Adipocyte (in vitro differentiated cells): ENCODE results near the gene ZFP91.

Experiments
- DNase-seq: peaks from one replicate; pipeline ENCODE4 v3.0.0-alpha.2; 2015; ENCODE audit warnings: low read depth
- H3K27me3 ChIP-seq: replicated peaks from 2 replicates; pipeline ENCODE4 v1.7.0; 2013; ENCODE audit warnings: mild to moderate bottlenecking, low read length, moderate library complexity; ENCODE audit not compliant: control insufficient read depth, insufficient read depth
- H3K36me3 ChIP-seq: 2 replicates; pipeline ENCODE4 v1.7.0; 2013; ENCODE audit warnings: low read length, mild to moderate bottlenecking, moderate library complexity; ENCODE audit not compliant: control insufficient read depth, insufficient read depth, severe bottlenecking
- H3K4me1 ChIP-seq: 2 replicates; pipeline ENCODE4 v1.7.0; 2013; ENCODE audit warnings: mild to moderate bottlenecking, low read length, moderate library complexity; ENCODE audit not compliant: control insufficient read depth, insufficient read depth
- H3K4me3 ChIP-seq: 2 replicates; pipeline ENCODE4 v1.7.0; 2013; ENCODE audit warnings: mild to moderate bottlenecking, low read length, moderate library complexity
- H3K9ac ChIP-seq: 2 replicates; pipeline ENCODE4 v1.7.0; 2013; ENCODE audit warnings: mild to moderate bottlenecking, low read length, moderate library complexity
- H3K9me3 ChIP-seq: 2 replicates; pipeline ENCODE4 v1.7.0; 2013; ENCODE audit warnings: mild to moderate bottlenecking, low read length, moderate library complexity; ENCODE audit not compliant: control insufficient read depth

The ZFP91 gene

DNA sequence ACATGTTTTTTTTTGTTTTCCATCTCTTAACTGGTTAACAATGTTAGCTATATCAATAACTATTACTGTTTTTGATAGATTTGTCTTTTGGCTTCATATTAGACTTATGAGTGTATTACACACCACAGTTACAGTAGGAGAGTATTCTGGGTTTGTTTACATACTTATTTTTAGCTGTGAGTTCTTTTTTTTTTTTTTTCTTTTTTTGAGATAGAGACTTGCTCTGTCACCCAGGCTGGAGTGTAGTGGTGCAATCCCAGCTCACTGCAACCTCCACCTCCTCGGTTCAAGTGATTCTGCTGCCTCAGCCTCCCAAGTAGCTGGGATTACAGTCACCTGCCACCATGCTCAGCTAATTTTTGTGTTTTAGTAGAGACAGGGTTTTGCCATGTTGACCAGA, 71.6 kb downstream of the ZFP91 start:
- no peak for DNase-seq
- Histone ChIP-seq H3K27me3 (no peaks in the 10 kb centered on the region), H3K36me3 (no peaks in the 10 kb centered on the region), H3K9ac (no peak overlapping the region), H3K9me3 (peaks cover 4% of the 10 kb centered on the region), H3K4me3 (no peak overlapping the region), H3K4me1 (no peaks in the 10 kb centered on the region)

DNA sequence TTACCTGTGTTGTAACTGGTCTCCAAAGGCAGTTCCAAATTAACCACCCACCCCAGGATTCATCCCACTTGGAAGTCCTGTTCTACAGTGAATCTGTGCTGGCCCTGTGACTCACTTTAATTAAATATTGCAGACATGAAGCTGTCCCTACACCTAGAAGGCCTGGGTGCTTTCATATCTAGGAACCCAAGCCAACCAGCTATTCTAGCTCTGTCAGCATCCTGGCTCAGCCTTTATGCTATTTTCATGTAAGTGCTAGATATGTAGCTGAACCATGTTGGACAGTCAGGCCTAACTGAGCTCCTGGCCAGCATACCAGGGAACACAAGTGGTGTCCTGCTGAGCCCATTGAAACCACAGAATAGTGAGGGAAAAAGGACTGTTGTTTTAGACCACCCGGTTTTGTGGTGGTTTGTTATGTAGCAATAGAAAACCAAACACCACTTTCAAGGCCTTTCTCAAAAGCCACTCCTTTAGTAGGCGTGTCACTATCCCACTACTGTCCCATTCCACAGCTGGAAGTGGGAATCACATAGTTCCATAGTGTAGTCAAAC, 73.9 kb downstream of the ZFP91 start:
- H3K4me1 ChIP-seq: no peaks in the 10 kb centered on the region
- no peak for DNase-seq
- no peak overlapping the region for H3K4me3 ChIP-seq
- no peaks in the 10 kb centered on the region for H3K36me3 ChIP-seq
- H3K9ac ChIP-seq: no peak overlapping the region
- H3K9me3 ChIP-seq: no peaks in the 10 kb centered on the region
- H3K27me3 ChIP-seq: no peaks in the 10 kb centered on the region

DNA sequence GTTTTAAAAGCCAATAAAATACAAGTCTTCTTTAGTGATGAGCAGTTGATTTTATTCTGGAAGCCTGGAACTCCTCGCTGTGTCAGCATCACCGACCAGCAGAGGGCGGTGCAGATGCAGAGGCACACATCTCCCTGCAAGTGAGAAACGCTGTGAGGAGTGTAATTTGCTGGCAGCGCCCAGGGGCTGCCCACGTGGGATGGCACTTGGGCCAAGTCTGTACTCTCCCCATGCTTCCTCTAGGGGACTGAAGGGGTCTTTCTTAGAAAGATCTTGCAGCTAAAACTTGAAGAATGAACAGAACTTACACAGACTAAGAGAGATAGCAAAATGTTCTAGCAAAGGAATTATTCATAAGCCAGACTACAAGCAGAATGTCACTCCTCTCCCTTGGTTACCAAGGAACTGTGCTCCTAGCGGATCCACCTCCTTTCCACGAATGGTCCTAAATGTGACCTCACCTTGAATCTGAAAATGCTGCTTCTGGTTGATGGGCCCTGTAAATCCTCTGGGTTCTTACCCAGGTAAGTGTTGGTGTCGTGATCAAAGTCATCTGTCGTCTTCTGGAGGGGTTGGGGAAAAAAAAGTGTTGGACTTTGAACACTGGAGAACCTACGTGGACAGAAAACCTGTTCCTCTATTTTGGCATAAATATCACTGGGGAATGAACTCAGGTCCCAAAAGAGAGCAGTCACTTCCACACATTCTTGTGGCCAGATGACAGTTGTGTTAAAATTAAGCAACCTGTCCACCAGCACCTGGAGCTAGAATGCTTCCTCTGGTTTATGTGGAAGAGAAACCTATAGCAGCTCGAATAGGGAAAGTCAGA, 75.4 kb downstream of the ZFP91 start:
- Histone ChIP-seq H3K9ac (no peak overlapping the region), H3K9me3 (no peaks in the 10 kb centered on the region), H3K27me3 (no peaks in the 10 kb centered on the region), H3K4me3 (no peak overlapping the region), H3K36me3 (no peaks in the 10 kb centered on the region), H3K4me1 (no peaks in the 10 kb centered on the region)
- DNase-seq: peak; percentile 90

DNA sequence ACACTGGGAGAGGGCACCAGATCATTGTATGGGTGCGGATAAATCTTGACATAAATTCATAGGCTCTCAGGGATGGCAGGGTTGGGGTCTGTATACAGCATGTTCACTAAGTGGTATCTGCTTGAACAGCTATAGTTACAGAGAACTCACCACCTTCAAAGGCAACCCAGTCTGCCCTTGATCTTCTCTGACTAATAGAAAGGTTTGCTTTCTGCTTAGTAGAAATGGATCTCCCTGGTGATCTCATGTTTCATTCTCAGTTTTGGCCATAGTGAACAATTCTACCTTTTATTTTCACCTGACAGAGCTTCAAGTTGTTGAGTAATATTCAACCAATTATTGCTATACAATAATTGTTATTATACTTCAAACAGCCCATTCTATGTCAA, 76.0 kb downstream of the ZFP91 start:
- no peaks in the 10 kb centered on the region for H3K9me3 ChIP-seq
- no peaks in the 10 kb centered on the region for H3K4me1 ChIP-seq
- no peaks in the 10 kb centered on the region for H3K27me3 ChIP-seq
- no peak overlapping the region for H3K4me3 ChIP-seq
- DNase-seq: no peak
- H3K36me3 ChIP-seq: no peaks in the 10 kb centered on the region
- no peak overlapping the region for H3K9ac ChIP-seq

DNA sequence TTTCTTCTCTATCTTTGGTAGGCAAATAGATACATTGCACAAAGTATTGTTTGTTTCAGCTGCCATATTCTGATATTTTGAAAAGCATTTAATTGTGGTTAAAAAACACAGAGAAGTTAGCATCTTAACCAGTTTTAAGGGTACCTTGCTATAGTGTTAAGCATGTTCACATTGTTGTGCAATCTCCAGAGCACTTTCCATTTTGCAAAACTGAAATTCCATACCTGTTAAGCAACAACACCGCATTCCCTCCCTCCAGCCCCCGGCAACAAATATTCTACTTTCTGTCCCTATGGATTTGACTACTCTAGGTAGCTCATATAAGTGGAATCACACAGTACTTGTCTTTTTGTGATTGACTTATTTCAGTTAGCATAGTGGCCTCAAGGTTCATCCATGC, 77.5 kb downstream of the ZFP91 start:
- no peaks in the 10 kb centered on the region for H3K36me3 ChIP-seq
- H3K4me3 ChIP-seq: no peak overlapping the region
- no peaks in the 10 kb centered on the region for H3K27me3 ChIP-seq
- no peaks in the 10 kb centered on the region for H3K9me3 ChIP-seq
- DNase-seq: no peak
- H3K4me1 ChIP-seq: no peaks in the 10 kb centered on the region
- no peak overlapping the region for H3K9ac ChIP-seq

DNA sequence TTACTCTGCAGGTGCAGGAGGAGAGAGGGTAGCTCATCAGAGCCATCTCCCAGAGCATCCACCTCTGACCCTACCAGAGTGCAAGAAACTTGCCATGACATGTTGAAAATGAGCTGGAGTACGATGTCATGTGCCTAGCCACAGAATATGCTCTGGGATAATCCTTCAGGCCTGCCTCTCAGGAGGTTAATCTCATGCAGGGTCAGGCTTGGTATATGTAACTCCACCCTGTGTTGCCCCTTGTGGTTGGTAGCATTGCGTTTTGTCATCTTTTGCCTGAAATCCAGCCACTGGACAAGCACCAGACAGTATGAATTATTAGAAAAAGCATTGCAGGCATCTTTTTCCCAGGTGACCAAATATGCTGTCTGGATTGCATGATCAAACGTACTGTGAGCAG, 79.8 kb downstream of the ZFP91 start:
- no peak for DNase-seq
- no peaks in the 10 kb centered on the region for H3K36me3 ChIP-seq
- H3K4me3 ChIP-seq: no peak overlapping the region
- H3K9ac ChIP-seq: no peak overlapping the region
- no peaks in the 10 kb centered on the region for H3K9me3 ChIP-seq
- H3K27me3 ChIP-seq: peaks cover 3% of the 10 kb centered on the region
- H3K4me1 ChIP-seq: no peaks in the 10 kb centered on the region

DNA sequence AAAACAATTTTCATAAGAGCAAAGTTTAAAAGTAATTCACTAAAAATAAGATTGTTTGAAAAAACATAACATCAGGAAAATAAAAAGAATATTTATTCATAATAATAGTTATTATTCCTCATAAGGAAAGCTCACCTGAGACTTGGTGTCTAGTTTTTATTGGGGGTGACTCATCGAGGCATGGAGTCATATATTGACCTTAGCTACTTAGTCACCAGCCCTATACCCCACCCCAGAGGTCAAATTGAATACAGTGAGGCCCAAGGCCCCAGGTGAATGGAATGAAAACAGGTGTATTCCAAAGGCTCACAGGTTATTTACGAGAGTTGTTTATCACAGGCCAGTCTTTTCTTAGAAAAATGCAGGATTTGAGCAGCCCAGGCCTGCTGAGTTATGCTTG, 80.5 kb downstream of the ZFP91 start:
- Histone ChIP-seq H3K9ac (no peak overlapping the region), H3K9me3 (no peaks in the 10 kb centered on the region), H3K4me3 (no peak overlapping the region), H3K36me3 (no peaks in the 10 kb centered on the region), H3K4me1 (no peaks in the 10 kb centered on the region), H3K27me3 (peaks cover 3% of the 10 kb centered on the region)
- DNase-seq: no peak

DNA sequence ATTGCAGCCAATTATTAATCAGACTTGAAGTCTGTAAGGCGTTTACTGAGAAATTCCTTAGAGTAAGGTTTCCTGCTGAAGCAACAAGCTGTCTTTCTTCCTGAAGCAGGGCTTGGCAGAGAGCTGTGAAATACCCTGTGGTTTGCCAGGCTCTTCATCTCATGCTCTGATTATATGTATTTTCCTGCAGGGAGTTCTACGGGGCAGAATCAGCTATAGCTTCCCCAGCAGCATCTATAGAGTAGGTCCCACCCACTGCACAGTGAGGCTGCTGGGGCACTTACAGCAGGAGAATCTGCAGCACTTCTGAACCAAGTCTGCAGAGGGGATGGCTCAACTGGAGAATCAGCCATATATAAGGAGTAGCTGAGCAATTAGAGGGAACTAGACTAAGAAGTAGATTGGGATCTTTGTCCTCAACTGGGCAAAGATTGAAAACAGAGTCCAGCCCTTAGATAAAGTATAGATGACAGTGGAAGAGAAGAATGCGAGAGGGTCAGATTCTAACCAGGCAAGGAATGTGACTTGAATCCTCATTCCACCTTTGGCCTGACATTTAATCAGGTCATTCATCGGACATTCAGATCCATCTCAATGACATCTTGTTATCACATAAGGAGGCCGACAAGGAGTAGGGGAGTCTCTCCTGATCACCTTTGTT, 81.2 kb downstream of the ZFP91 start:
- no peak overlapping the region for H3K4me3 ChIP-seq
- H3K4me1 ChIP-seq: no peaks in the 10 kb centered on the region
- no peak for DNase-seq
- H3K36me3 ChIP-seq: no peaks in the 10 kb centered on the region
- peaks cover 3% of the 10 kb centered on the region for H3K27me3 ChIP-seq
- no peak overlapping the region for H3K9ac ChIP-seq
- no peaks in the 10 kb centered on the region for H3K9me3 ChIP-seq
